NCI-H146 (cell line): ENCODE data around the gene GPR153.
"Not testable (repeated sequence)": the region's sequence is repeated elsewhere in the genome, so short reads cannot be mapped to it uniquely, and the experiment has no call there.

Experiments
- DNase-seq: peaks from one replicate; lab custom pipeline; 2025; lab: John Stamatoyannopoulos, UW

Gene GPR153

GRCh38 chr1:6260961-6261614 is at the start of gene GPR153:
Gene GPR153 (minus strand): TSS chr1:6261098. CDS start chr1:6254905, 6,193 bp downstream.
- peak; percentile 43 for DNase-seq

GRCh38 chr1:6310116-6310848 is 49.4 kb upstream of the GPR153 start:
- DNase-seq, result no peak

- DNase-seq, result no peak
Measured at GRCh38 chr1:6309564-6309963, 48.7 kb upstream of the GPR153 start.

GRCh38 chr1:6308449-6308848 is 47.6 kb upstream of the GPR153 start:
- DNase-seq, result no peak

- not testable (repeated sequence) for DNase-seq
Measured at GRCh38 chr1:6307682-6308081, 46.8 kb upstream of the GPR153 start.

GRCh38 chr1:6307099-6307498 is 46.2 kb upstream of the GPR153 start:
- no peak for DNase-seq

- DNase-seq, result no peak
Measured at GRCh38 chr1:6303397-6304012, 42.6 kb upstream of the GPR153 start.

GRCh38 chr1:6302568-6302967 is 41.7 kb upstream of the GPR153 start:
- DNase-seq, result no peak

- no peak for DNase-seq
Measured at GRCh38 chr1:6301526-6301925, 40.6 kb upstream of the GPR153 start.

GRCh38 chr1:6300342-6301048 is 39.6 kb upstream of the GPR153 start:
- DNase-seq, result no peak

- no peak for DNase-seq
Measured at GRCh38 chr1:6299557-6300165, 38.8 kb upstream of the GPR153 start.

GRCh38 chr1:6298940-6299465 is 38.1 kb upstream of the GPR153 start:
- no peak for DNase-seq

GRCh38 chr1:6298530-6298929 is 37.6 kb upstream of the GPR153 start:
- no peak for DNase-seq

- no peak for DNase-seq
Measured at GRCh38 chr1:6295910-6296309, 35.0 kb upstream of the GPR153 start.

- no peak for DNase-seq
Measured at GRCh38 chr1:6294890-6295556, 34.1 kb upstream of the GPR153 start.

GRCh38 chr1:6294080-6294889 is 33.4 kb upstream of the GPR153 start:
- DNase-seq, result no peak

- DNase-seq, result no peak
Measured at GRCh38 chr1:6292102-6292501, 31.2 kb upstream of the GPR153 start.

- no peak for DNase-seq
Measured at GRCh38 chr1:6288665-6289064, 27.8 kb upstream of the GPR153 start.

GRCh38 chr1:6288026-6288425 is 27.1 kb upstream of the GPR153 start:
- no peak for DNase-seq

GRCh38 chr1:6287431-6287886 is 26.6 kb upstream of the GPR153 start:
- DNase-seq, result no peak
